K562 (cell line): ENCODE data around the gene C1QL3. TPM values are rescaled to one million over a fixed set of nuclear protein-coding genes. Genes with fewer than 3 reads are reported as not detected.

ENCODE experiments used
- ATAC-seq: fragments of 200-7000 bp; cut with Tn5 transposase; 3 replicates; pipeline ENCODE4 v1.9.1; 2020; ENCODE audit warnings: moderate library complexity
- BruUV-seq: library from RNA; stranded (reverse); fragments of 400-500 nt; replicated peaks from 2 replicates; lab custom pipeline; 2021; lab: Mats Ljungman, UMichigan
- CTCF ChIA-PET: fragments of 300-600 bp; formaldehyde crosslinking; extraction: SDS; loops from one replicate; lab custom pipeline; 2021; ENCODE audit warnings: low intra/inter-chr PET ratio; lab: Yijun Ruan, JAX
- POLR2A ChIA-PET: fragments of 300-600, 350-650 bp; sonication (Branson Sonifier 250); formaldehyde crosslinking; extraction: SDS; loops from one replicate; lab custom pipeline; 2021; ENCODE audit warnings: antibody characterized with exemption, inconsistent platforms; lab: Yijun Ruan, JAX
- DNase-seq, 4 experiments: peaks; one replicate each; pipeline versions ENCODE4 v3.0.0 to v3.0.0-alpha.2; 2011 to 2018; ENCODE audit warnings: low spot score in 3 of 4, mixed read lengths in 3 of 4; ENCODE audit errors: extremely low read depth in 1 of 4
- FAIRE-seq: peaks from 2 replicates; lab custom pipeline; 2011; peaks lifted over from hg19 to GRCh38; lab: Jason Lieb, UNC
- H2AFZ ChIP-seq: 2 replicates; pipeline ENCODE4 v1.6.0; 2011; ENCODE audit warnings: low read depth, low read length, control low read depth, inconsistent platforms
- H3K27ac ChIP-seq: fragments of 200-600 bp; 3 replicates; pipeline ENCODE4 v1.8.0; 2011; ENCODE audit warnings: low read depth, mild to moderate bottlenecking, control low read depth, inconsistent platforms, low read length, moderate library complexity, mixed read lengths; ENCODE audit errors: extremely low read depth
- H3K27me3 ChIP-seq, 2 experiments: fragments of 300-600 bp in 1 of 2; 2 replicates in 1 of 2; 3 replicates in 1 of 2; pipeline versions ENCODE4 v1.6.0 to v1.8.0; 2011; ENCODE audit warnings: inconsistent platforms in 2 of 2, low read length in 2 of 2, mild to moderate bottlenecking in 1 of 2, mixed read lengths in 1 of 2, moderate library complexity in 1 of 2; ENCODE audit not compliant: control insufficient read depth in 2 of 2, insufficient read depth in 2 of 2
- H3K36me3 ChIP-seq: fragments of 300-600 bp; 3 replicates; pipeline ENCODE4 v1.8.0; 2011; ENCODE audit warnings: mild to moderate bottlenecking, low read length, inconsistent platforms; ENCODE audit not compliant: control insufficient read depth, insufficient read depth
- H3K4me1 ChIP-seq, 2 experiments: fragments of 200-600 bp in 1 of 2; replicated peaks in 1 of 2; 2 replicates in 1 of 2; 3 replicates in 1 of 2; pipeline versions ENCODE4 v1.5.1 to v1.8.0; 2011; ENCODE audit warnings: inconsistent platforms in 2 of 2, low read length in 2 of 2, mild to moderate bottlenecking in 1 of 2, mixed read lengths in 1 of 2, moderate library complexity in 1 of 2; ENCODE audit not compliant: control insufficient read depth in 2 of 2, insufficient read depth in 2 of 2
- H3K4me2 ChIP-seq: 2 replicates; pipeline ENCODE4 v1.6.1; 2011; ENCODE audit warnings: low read length, control low read depth, inconsistent platforms, mixed read lengths; ENCODE audit not compliant: insufficient read depth
- H3K4me3 ChIP-seq: fragments of 200-600 bp; sonication (generic), shearing (Covaris generic); 2 replicates; pipeline ENCODE4 v1.5.1; 2016; ENCODE audit warnings: control low read depth, inconsistent platforms
- H3K79me2 ChIP-seq: fragments of 200-600 bp; 3 replicates; pipeline ENCODE4 v1.8.0; 2011; ENCODE audit warnings: low read length, inconsistent platforms; ENCODE audit not compliant: control insufficient read depth, insufficient read depth
- H3K9ac ChIP-seq, 2 experiments: 2 replicates each; pipeline versions ENCODE4 v1.6.0 to v1.6.1; 2011; ENCODE audit warnings: low read depth in 2 of 2, low read length in 2 of 2, control low read depth in 1 of 2, inconsistent platforms in 1 of 2, mild to moderate bottlenecking in 1 of 2, mixed read lengths in 1 of 2; ENCODE audit not compliant: insufficient read depth in 1 of 2
- H3K9me1 ChIP-seq: one replicate; pipeline ENCODE4 v1.6.0; 2011; ENCODE audit warnings: inconsistent platforms, mild to moderate bottlenecking, low read length, moderate library complexity; ENCODE audit not compliant: control insufficient read depth, insufficient read depth
- H3K9me3 ChIP-seq: replicated peaks from 2 replicates; pipeline ENCODE4 v1.5.1; 2011; ENCODE audit warnings: low read depth, low read length, inconsistent platforms; ENCODE audit not compliant: control insufficient read depth, insufficient read depth
- H4K20me1 ChIP-seq: replicated peaks from 2 replicates; pipeline ENCODE4 v1.6.1; 2011; ENCODE audit warnings: low read length, inconsistent platforms, mixed read lengths; ENCODE audit not compliant: control insufficient read depth, insufficient read depth
- CHCHD3 ChIP-seq: fragments of 250-450 bp; sonication (Bioruptor Pico); IDR thresholded peaks from 2 replicates; pipeline ENCODE4 v2.1.2; 2022; ENCODE audit warnings: mild to moderate bottlenecking
- E2F1 ChIP-seq: sonication (generic); formaldehyde crosslinking; IDR thresholded peaks from 2 replicates; pipeline ENCODE4 v1.8.1; 2023; ENCODE audit warnings: mild to moderate bottlenecking, missing genetic modification reagents, moderate library complexity
- EP300 ChIP-seq: IDR thresholded peaks from 2 replicates; pipeline ENCODE4 v1.6.1; 2012; ENCODE audit warnings: low read length, improper control_type of control experiment
- L3MBTL2 ChIP-seq: fragments of 450-650 bp; IDR thresholded peaks from 2 replicates; pipeline ENCODE4 v1.6.1; 2016; ENCODE audit warnings: mild to moderate bottlenecking, moderate library complexity
- NFRKB ChIP-seq: fragments of 450-650 bp; IDR thresholded peaks from 2 replicates; pipeline ENCODE4 v1.6.1; 2016; ENCODE audit warnings: low read depth
- RAD21 ChIP-seq, 2 experiments: fragments of 250-450 bp in 1 of 2; fragments of 450-650 bp in 1 of 2; sonication (Bioruptor Pico) in 1 of 2; formaldehyde crosslinking in 1 of 2; IDR thresholded peaks in 1 of 2; conservative IDR thresholded peaks in 1 of 2; 2 replicates each; pipeline versions ENCODE4 v1.4.0 to v1.8.0; 2020 to 2022; ENCODE audit warnings: mild to moderate bottlenecking in 2 of 2, moderate library complexity in 1 of 2
- SMAD1 ChIP-seq: fragments of 150-350 bp; IDR thresholded peaks from 2 replicates; pipeline ENCODE4 v1.6.1; 2014; ENCODE audit warnings: low read length, low read depth; ENCODE audit not compliant: partially characterized antibody
- SPI1 ChIP-seq: IDR thresholded peaks from 2 replicates; pipeline ENCODE4 v1.6.1; 2011; ENCODE audit warnings: low read depth, low read length, control low read depth, borderline replicate concordance
- TBP ChIP-seq: optimal IDR thresholded peaks from 2 replicates; pipeline ENCODE3; 2011; ENCODE audit warnings: low read depth, low read length, improper control_type of control experiment
- TFAP4 ChIP-seq: sonication (generic); formaldehyde crosslinking; IDR thresholded peaks from 2 replicates; pipeline ENCODE4 v1.8.0; 2022; ENCODE audit warnings: missing genetic modification reagents, mild to moderate bottlenecking, moderate library complexity, borderline replicate concordance
- THAP12 ChIP-seq: fragments of 250-450 bp; sonication (Bioruptor Pico); IDR thresholded peaks from 2 replicates; pipeline ENCODE4 v1.9.0; 2021; ENCODE audit warnings: mild to moderate bottlenecking, inconsistent platforms
- XRCC4 ChIP-seq: IDR thresholded peaks from one replicate; pipeline ENCODE4 v1.6.1; 2011; ENCODE audit not compliant: insufficient read depth, insufficient read length; ENCODE audit errors: extremely low read depth
- ZBTB1 ChIP-seq: sonication (generic); formaldehyde crosslinking; IDR thresholded peaks from 2 replicates; pipeline ENCODE4 v1.8.1; 2023; ENCODE audit warnings: missing genetic modification reagents, low read depth, mild to moderate bottlenecking, borderline replicate concordance
- ZKSCAN3 ChIP-seq: fragments of 250-450 bp; sonication (Bioruptor Pico); IDR thresholded peaks from 2 replicates; pipeline ENCODE4 v1.4.0; 2020
- ZNF408 ChIP-seq: fragments of 250-450 bp; sonication (Bioruptor Pico); IDR thresholded peaks from 2 replicates; pipeline ENCODE4 v1.4.0; 2020; ENCODE audit warnings: low read depth, mild to moderate bottlenecking, moderate library complexity
- ZNF717 ChIP-seq: fragments of 250-450 bp; sonication (Bioruptor Pico); IDR thresholded peaks from 2 replicates; pipeline ENCODE4 v1.5.0; 2021
- ZNF77 ChIP-seq: fragments of 250-450 bp; sonication (Bioruptor Pico); IDR thresholded peaks from 2 replicates; pipeline ENCODE4 v1.5.0; 2020
- WGBS: fragments of 100-300 bp; shearing (Covaris generic); methylation state at CpG from one replicate; pipeline ENCODE4 v1.1.6; 2016; ENCODE audit warnings: low coverage, mixed read lengths; ENCODE audit not compliant: insufficient coverage; ENCODE audit errors: missing lambda C conversion rate; 5-methylcytosine and 5-hydroxymethylcytosine counted together
- in situ Hi-C: fragments of 300-500 bp; cut with MboI; formaldehyde crosslinking; loops from 4 replicates; pipeline ENCODE4 v1.15.0; 2018; ENCODE audit warnings: inconsistent platforms, mixed read lengths
- intact Hi-C: fragments of 100-400 bp; cut with micrococcal nuclease; formaldehyde crosslinking; loops from 2 replicates; pipeline ENCODE4 v1.14.2; 2022
- polyA plus RNA-seq, 8 experiments: library from polyadenylated mRNA; depleted of rRNA in 4 of 8; stranded (reverse) in 5 of 8; unstranded in 3 of 8; fragments of >200 nt; fragmentation: Nextera tagmentation in 2 of 8; fragmentation: Illumina TruSeq in 1 of 8; extraction: Ambion mirVana in 2 of 8; extraction: Trizol in 1 of 8; gene quantifications; 2 replicates each; pipeline versions ENCODE4 v1.2.1 to v1.2.3, GENCODE V29; 2011 to 2014; ENCODE audit warnings: inconsistent platforms in 1 of 8, missing spikeins in 1 of 8
- total RNA-seq, 7 experiments: library from RNA; depleted of rRNA in 6 of 7; stranded (reverse); fragments of >200 nt in 6 of 7; fragmentation: Illumina TruSeq in 2 of 7; extraction: Trizol in 2 of 7; gene quantifications; 2 replicates each; pipeline versions ENCODE4 v1.2.1 to v1.2.3, GENCODE V29; 2011 to 2021; ENCODE audit warnings: low replicate concordance in 1 of 7

Gene C1QL3
- total and polyA plus RNA-seq, 9 of the 15 experiments (the other 6 are each of a cell fraction or from before 2014, with no cell fraction given): 0.28 to 0.37 TPM; not detected in 7

- TF ChIP-seq THAP12 (CRISPR knock-in tag) (no peak), EP300 (no peak), SPI1 (no peak), CHCHD3 (CRISPR knock-in tag) (no peak), ZNF77 (CRISPR knock-in tag) (no peak), TFAP4 (CRISPR knock-in tag) (no peak)
Observed at GRCh38 chr10:16565604-16566003, 43.9 kb upstream of the C1QL3 start (continued).

GRCh38 chr10:16562891-16563290, 41.2 kb upstream of the C1QL3 start:
- ATAC-seq: no peak
- WGBS: 6% methylated on average over 6 of the region's 6 CpGs
- DNase-seq: no peak
- Histone ChIP-seq H3K36me3 (no peaks in the 10 kb centered on the region), H3K4me2 (no peak overlapping the region), H3K9ac (no peak overlapping the region), H3K9me1 (no peaks in the 10 kb centered on the region), H2AFZ (no peak overlapping the region), H3K79me2 (no peaks in the 10 kb centered on the region), H3K4me3 (no peak overlapping the region), H3K27me3 (peaks cover 0 to 3% of the 10 kb centered on the region in 2 experiments; a peak in 2 of 5 replicates), H3K4me1 (no peaks in the 10 kb centered on the region), H4K20me1 (no peaks in the 10 kb centered on the region), H3K27ac (no peak overlapping the region), H3K9me3 (no peaks in the 10 kb centered on the region)
- in situ Hi-C loops: no loop called here
- intact Hi-C loops: no loop called here
- ChIA-PET POLR2A (no interaction called here), CTCF (no interaction called here)
- no peak for FAIRE-seq
- no TSS peak for BruUV-seq
- TF ChIP-seq L3MBTL2 (no peak), TBP (no peak), SMAD1 (no peak), ZKSCAN3 (CRISPR knock-in tag) (no peak), XRCC4 (no peak), RAD21 (CRISPR knock-in tag; conservative IDR thresholded peaks at IDR 0.05 in 1 of 2, IDR thresholded peaks at IDR 0.05 in 1 of 2) (no peak), ZNF408 (CRISPR knock-in tag) (no peak), ZBTB1 (CRISPR knock-in tag) (no peak), ZNF717 (CRISPR knock-in tag) (no peak), NFRKB (no peak), E2F1 (CRISPR knock-in tag) (no peak)
